Myocyte (in vitro differentiated cells): ENCODE measurements around the gene AEN. TPM values are rescaled to one million over a fixed set of nuclear protein-coding genes. Genes with fewer than 3 reads are reported as not detected.

Experiments used
- DNase-seq: peaks from one replicate; pipeline ENCODE4 v3.0.0-alpha.2; 2012; ENCODE audit warnings: low read depth
- microRNA counts: library from miRNA; unstranded; fragments of <30 nt; microRNA quantifications from one replicate; lab custom pipeline; 2016
- microRNA-seq: library from miRNA; unstranded; fragments of <30 nt; microRNA quantifications from one replicate; pipeline ENCODE4, GENCODE V29; 2016
- total RNA-seq: library from RNA; depleted of rRNA; stranded (reverse); fragments of >200 nt; gene quantifications from 2 replicates; pipeline ENCODE4 v1.2.3, GENCODE V29; 2014

The AEN gene
- total RNA-seq, 1 donor from 2014 or later, result 50.3 TPM

GRCh38 chr15:88661761-88662556, 40.8 kb downstream of the AEN start:
- DNase-seq, result no peak

GRCh38 chr15:88663141-88663621, 42.0 kb downstream of the AEN start:
- DNase-seq, result no peak

- DNase-seq, result no peak
Observed at GRCh38 chr15:88664151-88664778, 43.1 kb downstream of the AEN start.

- no peak for DNase-seq
Observed at GRCh38 chr15:88674661-88675060, 53.5 kb downstream of the AEN start.

GRCh38 chr15:88678755-88679154, 57.6 kb downstream of the AEN start:
- DNase-seq, result no peak

GRCh38 chr15:88680241-88681001, 59.3 kb downstream of the AEN start:
- DNase-seq, result no peak

GRCh38 chr15:88681610-88682221, 60.6 kb downstream of the AEN start:
- peak; percentile 6 for DNase-seq

MicroRNAs encoded within 50 kb of the gene (microRNA counts, 767-probe panel; counts per million panel counts)
- microRNA hsa-miR-1179 (lab: Ali Mortazavi, UCI) (not detected), microRNA hsa-miR-7-5p (lab: Ali Mortazavi, UCI) (not detected)

Small RNAs within 50 kb of the gene (microRNA-seq; reads per million reads assigned to microRNA genes)
- gene MIR1179, result 3.9 reads per million, percentile 16 among the genes with 10 or more reads in this experiment
- gene MIR3529, result not detected
- not detected for gene MIR7-2

Other genes starting within 250 kb of the AEN start
- gene MRPL46, start 154.0 kb upstream of the AEN start, total RNA-seq, result 22.5 and 25.7 TPM in 2 replicates
- 47.9 and 50.4 TPM in 2 replicates for gene MRPS11, start 153.6 kb upstream of the AEN start, total RNA-seq
- 7.2 and 9.1 TPM in 2 replicates for gene DET1, start 74.7 kb upstream of the AEN start, total RNA-seq
- gene ISG20, start 17.7 kb downstream of the AEN start, total RNA-seq, result 0.16 and 0.29 TPM in 2 replicates
- gene ACAN, start 182.1 kb downstream of the AEN start, total RNA-seq, result 0.05 and 0.08 TPM in 2 replicates